ENCODE measurements around the gene TMEM245. TPM values are rescaled to one million over a fixed set of nuclear protein-coding genes. Genes with fewer than 3 reads are reported as not detected.
"Not testable (repeated sequence)": the region's sequence is repeated elsewhere in the genome, so short reads cannot be mapped to it uniquely, and the experiment has no call there.

Gene TMEM245
- polyA plus RNA-seq, 3 donors: 6.9 to 11.3 (median 9.7) TPM

DNA sequence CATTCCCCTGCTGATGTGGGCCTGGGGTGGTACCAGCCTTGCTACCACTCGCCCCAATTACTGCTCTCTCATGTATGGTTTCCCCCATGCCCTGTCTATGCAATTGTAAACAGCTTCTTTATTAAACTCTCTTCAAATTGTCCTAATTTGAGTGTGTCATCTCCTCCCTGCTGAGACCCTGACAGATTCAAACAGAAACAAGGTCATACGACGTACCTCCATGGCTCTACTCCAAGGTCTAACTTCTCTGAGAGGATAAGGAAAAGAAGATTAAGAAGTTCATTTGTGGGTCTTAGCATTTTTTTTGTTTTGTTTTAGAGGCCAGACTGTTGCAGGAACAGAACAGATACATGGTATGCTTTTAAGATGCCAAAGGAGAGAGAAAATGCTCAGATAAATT is 147.6 kb downstream of the TMEM245 start:
- Mint-ChIP-seq H3K27ac (no peak overlapping the region), H3K36me3 (peaks cover 16 to 21% of the 10 kb centered on the region in 2 donors), H3K27me3 (ENCODE audit: low read depth in 3 of 3) (no peaks in the 10 kb centered on the region), H3K9me3 (peaks cover 0 to 9% (median 3%) of the 10 kb centered on the region in 7 donors), H3K4me1 (no peaks in the 10 kb centered on the region), H3K4me3 (no peak overlapping the region)
- H3K79me2 ChIP-seq (ENCODE audit: insufficient read depth, low read length): no peaks in the 10 kb centered on the region
- H3K9me3 ChIP-seq (replicated peaks in 1 of 2; ENCODE audit: control insufficient read depth in 1 of 2, insufficient read depth in 1 of 2, low read length in 2 of 2): peaks cover 0 to 3% of the 10 kb centered on the region in 2 donors
- intact Hi-C loops (cut with micrococcal nuclease): no loop called here
- no peak overlapping the region for H2AFZ ChIP-seq (ENCODE audit: insufficient read depth, low read depth, low read length, poor library complexity, severe bottlenecking)
- H3K4me1 ChIP-seq (ENCODE audit: control insufficient read depth in 1 of 2, insufficient read depth in 2 of 2, low read length in 2 of 2): no peaks in the 10 kb centered on the region
- DNase-seq: no peak
- H4K20me1 ChIP-seq (ENCODE audit: insufficient read depth, low read length): no peaks in the 10 kb centered on the region
- no peaks in the 10 kb centered on the region for H3K36me3 ChIP-seq (replicated peaks in 1 of 2; ENCODE audit: control insufficient read depth in 1 of 2, insufficient read depth in 2 of 2, low read length in 2 of 2)
- no peak overlapping the region for H3K9ac ChIP-seq (ENCODE audit: insufficient read depth, low read length, poor library complexity, severe bottlenecking)
- H3K27me3 ChIP-seq (ENCODE audit: control insufficient read depth in 2 of 2, insufficient read depth in 2 of 2, low read length in 2 of 2): no peaks in the 10 kb centered on the region
- H3K4me2 ChIP-seq (replicated peaks; ENCODE audit: extremely low read depth, low read length, poor library complexity, severe bottlenecking): no peak overlapping the region
- H3K4me3 ChIP-seq (replicated peaks in 1 of 3; ENCODE audit: low read depth in 2 of 3, low read length in 3 of 3): no peak overlapping the region
- no CpG with 5 or more reads among the region's 3 CpGs for WGBS (ENCODE audit: insufficient coverage)
- no peak overlapping the region for H3K27ac ChIP-seq (ENCODE audit: low read depth in 1 of 2, low read length in 2 of 2)
- TF ChIP-seq, protein P1, sequence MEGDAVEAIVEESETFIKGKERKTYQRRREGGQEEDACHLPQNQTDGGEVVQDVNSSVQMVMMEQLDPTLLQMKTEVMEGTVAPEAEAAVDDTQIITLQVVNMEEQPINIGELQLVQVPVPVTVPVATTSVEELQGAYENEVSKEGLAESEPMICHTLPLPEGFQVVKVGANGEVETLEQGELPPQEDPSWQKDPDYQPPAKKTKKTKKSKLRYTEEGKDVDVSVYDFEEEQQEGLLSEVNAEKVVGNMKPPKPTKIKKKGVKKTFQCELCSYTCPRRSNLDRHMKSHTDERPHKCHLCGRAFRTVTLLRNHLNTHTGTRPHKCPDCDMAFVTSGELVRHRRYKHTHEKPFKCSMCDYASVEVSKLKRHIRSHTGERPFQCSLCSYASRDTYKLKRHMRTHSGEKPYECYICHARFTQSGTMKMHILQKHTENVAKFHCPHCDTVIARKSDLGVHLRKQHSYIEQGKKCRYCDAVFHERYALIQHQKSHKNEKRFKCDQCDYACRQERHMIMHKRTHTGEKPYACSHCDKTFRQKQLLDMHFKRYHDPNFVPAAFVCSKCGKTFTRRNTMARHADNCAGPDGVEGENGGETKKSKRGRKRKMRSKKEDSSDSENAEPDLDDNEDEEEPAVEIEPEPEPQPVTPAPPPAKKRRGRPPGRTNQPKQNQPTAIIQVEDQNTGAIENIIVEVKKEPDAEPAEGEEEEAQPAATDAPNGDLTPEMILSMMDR (IDR thresholded peaks at IDR 0.05): no peak

DNA sequence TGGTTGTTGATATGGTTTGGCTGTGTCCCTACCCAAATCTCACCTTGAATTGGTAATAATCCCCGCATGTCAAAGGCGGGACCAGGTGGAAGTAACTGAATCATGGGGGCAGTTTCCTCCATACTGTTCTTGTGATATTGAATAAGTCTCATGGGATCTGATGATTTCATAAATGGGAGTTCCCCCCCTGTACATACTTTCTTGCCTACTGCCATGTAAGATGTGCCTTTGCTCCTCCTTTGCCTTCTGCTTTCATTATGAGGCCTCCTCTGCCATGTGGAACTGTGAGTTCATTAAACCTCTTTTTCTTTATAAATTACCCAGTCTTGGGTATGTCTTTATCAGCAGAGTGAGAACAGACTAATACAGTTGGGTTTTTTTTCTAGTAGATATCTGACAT is 148.4 kb downstream of the TMEM245 start:
- H3K27ac Mint-ChIP-seq; H3K4me3 ChIP-seq (replicated peaks in 1 of 3; ENCODE audit: low read depth in 2 of 3, low read length in 3 of 3); H3K4me3 Mint-ChIP-seq; H2AFZ ChIP-seq (ENCODE audit: insufficient read depth, low read depth, low read length, poor library complexity, severe bottlenecking); H3K4me1 Mint-ChIP-seq; H3K27me3 Mint-ChIP-seq (ENCODE audit: low read depth in 3 of 3); H3K9me3 Mint-ChIP-seq; H4K20me1 ChIP-seq (ENCODE audit: insufficient read depth, low read length); intact Hi-C loops (cut with micrococcal nuclease); H3K27me3 ChIP-seq (ENCODE audit: control insufficient read depth in 2 of 2, insufficient read depth in 2 of 2, low read length in 2 of 2); H3K79me2 ChIP-seq (ENCODE audit: insufficient read depth, low read length); H3K9ac ChIP-seq (ENCODE audit: insufficient read depth, low read length, poor library complexity, severe bottlenecking); H3K4me1 ChIP-seq (ENCODE audit: control insufficient read depth in 1 of 2, insufficient read depth in 2 of 2, low read length in 2 of 2); H3K27ac ChIP-seq (ENCODE audit: low read depth in 1 of 2, low read length in 2 of 2); H3K4me2 ChIP-seq (replicated peaks; ENCODE audit: extremely low read depth, low read length, poor library complexity, severe bottlenecking); H3K36me3 ChIP-seq (replicated peaks in 1 of 2; ENCODE audit: control insufficient read depth in 1 of 2, insufficient read depth in 2 of 2, low read length in 2 of 2); H3K9me3 ChIP-seq (replicated peaks in 1 of 2; ENCODE audit: control insufficient read depth in 1 of 2, insufficient read depth in 1 of 2, low read length in 2 of 2): not testable (repeated sequence)
- peaks cover 20 to 21% of the 10 kb centered on the region in 2 donors for H3K36me3 Mint-ChIP-seq
- peak in 1 of 3 donors; percentile 3 for DNase-seq
- WGBS (ENCODE audit: insufficient coverage): no CpG with 5 or more reads among the region's 2 CpGs

Data from CD14-positive monocyte (primary cell).